Hematopoietic multipotent progenitor cell treated with erythropoietin and hydrocortisone succinate and interleukin-3 and kit ligand, for 15 days (in vitro differentiated cells): Measurements from ENCODE around the gene TRAFD1.

Source experiments
- DNase-seq: peaks from one replicate; pipeline ENCODE4 v3.0.0-alpha.2; 2015; ENCODE audit warnings: low spot score

The TRAFD1 gene

GRCh38 chr12:112198120-112198733 is 72.9 kb downstream of the TRAFD1 start:
- DNase-seq, result peak; percentile 61

- DNase-seq, result no peak
These were observed 73.8 kb downstream of the TRAFD1 start for GRCh38 chr12:112199136-112199535.
